ENCODE data around the gene B3GAT2.

- no peak for TF ChIP-seq POLR2A (IDR thresholded peaks at IDR 0.05)
- TF ChIP-seq, protein P1, sequence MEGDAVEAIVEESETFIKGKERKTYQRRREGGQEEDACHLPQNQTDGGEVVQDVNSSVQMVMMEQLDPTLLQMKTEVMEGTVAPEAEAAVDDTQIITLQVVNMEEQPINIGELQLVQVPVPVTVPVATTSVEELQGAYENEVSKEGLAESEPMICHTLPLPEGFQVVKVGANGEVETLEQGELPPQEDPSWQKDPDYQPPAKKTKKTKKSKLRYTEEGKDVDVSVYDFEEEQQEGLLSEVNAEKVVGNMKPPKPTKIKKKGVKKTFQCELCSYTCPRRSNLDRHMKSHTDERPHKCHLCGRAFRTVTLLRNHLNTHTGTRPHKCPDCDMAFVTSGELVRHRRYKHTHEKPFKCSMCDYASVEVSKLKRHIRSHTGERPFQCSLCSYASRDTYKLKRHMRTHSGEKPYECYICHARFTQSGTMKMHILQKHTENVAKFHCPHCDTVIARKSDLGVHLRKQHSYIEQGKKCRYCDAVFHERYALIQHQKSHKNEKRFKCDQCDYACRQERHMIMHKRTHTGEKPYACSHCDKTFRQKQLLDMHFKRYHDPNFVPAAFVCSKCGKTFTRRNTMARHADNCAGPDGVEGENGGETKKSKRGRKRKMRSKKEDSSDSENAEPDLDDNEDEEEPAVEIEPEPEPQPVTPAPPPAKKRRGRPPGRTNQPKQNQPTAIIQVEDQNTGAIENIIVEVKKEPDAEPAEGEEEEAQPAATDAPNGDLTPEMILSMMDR (IDR thresholded peaks at IDR 0.05): no peak
These were observed 62.9 kb downstream of the B3GAT2 start for GRCh38 chr6:70894001-70894400.
